Ascending aorta (tissue), 2 donors: ENCODE results near the gene TNNI3K. TPM values are rescaled to one million over a fixed set of nuclear protein-coding genes. Genes with fewer than 3 reads are reported as not detected.

Source experiments
- DNase-seq, 2 donors: peaks; one replicate each; pipeline ENCODE4 v3.0.0-alpha.2; 2019; ENCODE audit warnings: low spot score in 2 of 2
- H3K27ac ChIP-seq, 2 donors: fragments of 200-600 bp; sonication (generic); one replicate each; pipeline ENCODE4 v1.5.1; 2016 to 2017; ENCODE audit warnings: mild to moderate bottlenecking in 1 of 2
- H3K27me3 ChIP-seq: fragments of 200-600 bp; sonication (generic); one replicate; pipeline ENCODE4 v1.5.1; 2017
- H3K36me3 ChIP-seq, 2 donors: fragments of 200-600 bp; sonication (generic); one replicate each; pipeline ENCODE4 v1.5.1; 2016
- H3K4me1 ChIP-seq, 2 donors: fragments of 200-600 bp; sonication (generic); one replicate each; pipeline ENCODE4 v1.5.1; 2016 to 2017; ENCODE audit warnings: mild to moderate bottlenecking in 1 of 2
- H3K4me3 ChIP-seq, 2 donors: fragments of 200-600 bp; sonication (generic); one replicate each; pipeline ENCODE4 v1.5.1; 2016 to 2017; ENCODE audit warnings: mild to moderate bottlenecking in 1 of 2
- H3K9me3 ChIP-seq, 2 donors: fragments of 200-600 bp; sonication (generic); one replicate each; pipeline ENCODE4 v1.5.1; 2016
- CTCF ChIP-seq, 3 experiments: fragments of 200-600 bp in 2 of 3; fragments of 450-650 bp in 1 of 3; sonication (generic) in 2 of 3; IDR thresholded peaks; one replicate each; pipeline ENCODE4 v1.5.1; 2016 to 2019; ENCODE audit warnings: antibody characterized with exemption in 3 of 3, mild to moderate bottlenecking in 1 of 3, moderate library complexity in 1 of 3
- intact Hi-C: fragments of 100-400 bp; cut with DNase I; formaldehyde crosslinking; loops from one replicate; pipeline ENCODE4 v1.15.1; 2023
- total RNA-seq: library from RNA; depleted of rRNA; stranded (reverse); fragments of >200 nt; gene quantifications from one replicate; pipeline ENCODE4 v1.1.0, GENCODE V29; 2016

Gene TNNI3K
- total RNA-seq, 1 donor from 2014 or later: 3.9 TPM

- Histone ChIP-seq H3K9me3 (no peaks in the 10 kb centered on the region), H3K4me3 (no peak overlapping the region), H3K27me3 (no peaks in the 10 kb centered on the region), H3K4me1 (no peaks in the 10 kb centered on the region), H3K36me3 (no peaks in the 10 kb centered on the region), H3K27ac (no peak overlapping the region)
- DNase-seq: no peak
- intact Hi-C loops: no loop called here
- TF ChIP-seq CTCF (IDR thresholded peaks at IDR 0.05): no peak
Measured at GRCh38 chr1:74505928-74506710, 270.9 kb downstream of the TNNI3K start.

- Histone ChIP-seq H3K27ac (no peak overlapping the region), H3K4me3 (no peak overlapping the region), H3K36me3 (no peaks in the 10 kb centered on the region), H3K9me3 (no peaks in the 10 kb centered on the region), H3K4me1 (no peaks in the 10 kb centered on the region), H3K27me3 (no peaks in the 10 kb centered on the region)
- no peak for TF ChIP-seq CTCF (IDR thresholded peaks at IDR 0.05)
- no peak for DNase-seq
- intact Hi-C loops: no loop called here
Measured at GRCh38 chr1:74508449-74508848, 273.3 kb downstream of the TNNI3K start.

GRCh38 chr1:74512170-74512915 is 277.2 kb downstream of the TNNI3K start, which contains the start of gene LRRC53:
Gene LRRC53, minus strand, starts transcription at chr1:74512611. Its CDS starts 29,262 bp downstream, at chr1:74483349.
- Histone ChIP-seq H3K27me3 (no peaks in the 10 kb centered on the region), H3K9me3 (no peaks in the 10 kb centered on the region), H3K4me1 (no peaks in the 10 kb centered on the region), H3K27ac (no peak within 1 kb of the TSS), H3K36me3 (no peaks in the 10 kb centered on the region), H3K4me3 (no peak within 1 kb of the TSS)
- intact Hi-C loops: no loop called here
- DNase-seq: no peak
- no peak for TF ChIP-seq CTCF (IDR thresholded peaks at IDR 0.05)

GRCh38 chr1:74513411-74514300 is 278.5 kb downstream of the TNNI3K start:
- Histone ChIP-seq H3K9me3 (no peaks in the 10 kb centered on the region), H3K4me1 (no peaks in the 10 kb centered on the region), H3K4me3 (no peak overlapping the region), H3K27ac (no peak overlapping the region), H3K36me3 (no peaks in the 10 kb centered on the region), H3K27me3 (no peaks in the 10 kb centered on the region)
- DNase-seq: no peak
- TF ChIP-seq CTCF (IDR thresholded peaks at IDR 0.05): no peak
- intact Hi-C loops: no loop called here

- H3K9me3 ChIP-seq: no peaks in the 10 kb centered on the region
- no peaks in the 10 kb centered on the region for H3K4me1 ChIP-seq
- intact Hi-C loops: no loop called here
- no peaks in the 10 kb centered on the region for H3K36me3 ChIP-seq
- no peak overlapping the region for H3K27ac ChIP-seq
- H3K27me3 ChIP-seq: no peaks in the 10 kb centered on the region
- DNase-seq: no peak
- TF ChIP-seq CTCF (IDR thresholded peaks at IDR 0.05): no peak
- no peak overlapping the region for H3K4me3 ChIP-seq
Measured at GRCh38 chr1:74517599-74518051, 282.4 kb downstream of the TNNI3K start.
